LNCaP clone FGC (cell line): ENCODE results near the gene TBX5.

Experiments
- DNase-seq: peaks from one replicate; pipeline ENCODE4 v3.0.0-alpha.2; 2011; ENCODE audit warnings: low read depth
- H3K4me3 ChIP-seq: 2 replicates; pipeline ENCODE4 v1.5.1; 2011; ENCODE audit warnings: mild to moderate bottlenecking, low read depth, low read length, control low read depth
- CTCF ChIP-seq: IDR thresholded peaks from 2 replicates; pipeline ENCODE4 v1.5.1; 2012; ENCODE audit warnings: mild to moderate bottlenecking; ENCODE audit not compliant: control insufficient read depth, insufficient read depth; ENCODE audit errors: extremely low read depth

TBX5 gene

GRCh38 chr12:114339626-114340025, 66.3 kb downstream of the TBX5 start:
- no peak for TF ChIP-seq CTCF
- no peak overlapping the region for H3K4me3 ChIP-seq
- DNase-seq, result no peak

GRCh38 chr12:114335607-114336006, 70.3 kb downstream of the TBX5 start:
- TF ChIP-seq CTCF, result no peak
- DNase-seq, result no peak
- no peak overlapping the region for H3K4me3 ChIP-seq

- H3K4me3 ChIP-seq, result no peak overlapping the region
- DNase-seq, result no peak
- TF ChIP-seq CTCF, result no peak
Observed at GRCh38 chr12:114334395-114334794, 71.5 kb downstream of the TBX5 start.

GRCh38 chr12:114328292-114328691, 77.7 kb downstream of the TBX5 start:
- no peak overlapping the region for H3K4me3 ChIP-seq
- no peak for DNase-seq
- TF ChIP-seq CTCF, result no peak

GRCh38 chr12:114327765-114328164, 78.2 kb downstream of the TBX5 start:
- TF ChIP-seq CTCF, result no peak
- no peak overlapping the region for H3K4me3 ChIP-seq
- DNase-seq, result no peak

GRCh38 chr12:114321524-114321923, 84.4 kb downstream of the TBX5 start:
- H3K4me3 ChIP-seq, result no peak overlapping the region
- no peak for TF ChIP-seq CTCF
- no peak for DNase-seq

GRCh38 chr12:114320968-114321367, 85.0 kb downstream of the TBX5 start:
- no peak for TF ChIP-seq CTCF
- no peak for DNase-seq
- no peak overlapping the region for H3K4me3 ChIP-seq
